ENCODE results near the gene RHBDD1. TPM values are rescaled to one million over a fixed set of nuclear protein-coding genes. Genes with fewer than 3 reads are reported as not detected.

RHBDD1 gene
- total and polyA plus RNA-seq, 2 donors (not counting 1 experiment from before 2014, with no cell fraction given) = 21.2 to 128 TPM

GRCh38 chr2:226865273-226865672 is 29.4 kb downstream of the RHBDD1 start:
- peaks cover 32% of the 10 kb centered on the region for H3K4me1 Mint-ChIP-seq
- no peak overlapping the region for H3K4me3 Mint-ChIP-seq
- WGBS (ENCODE audit: insufficient coverage) = 100% methylated on average over 1 of the region's 1 CpG
- H3K79me2 ChIP-seq (ENCODE audit: control insufficient read depth, insufficient read depth, low read length) = peaks cover 29% of the 10 kb centered on the region
- no peaks in the 10 kb centered on the region for H3K27me3 ChIP-seq (replicated peaks in 1 of 4; ENCODE audit: control extremely low read depth in 1 of 4, control insufficient read depth in 3 of 4, insufficient read depth in 4 of 4, low read length in 3 of 4)
- no peak overlapping the region for H3K4me3 ChIP-seq (ENCODE audit: control extremely low read depth in 1 of 5, extremely low read depth in 1 of 5, insufficient read depth in 1 of 5, low read depth in 2 of 5, low read length in 4 of 5)
- intact Hi-C loops (cut with micrococcal nuclease) = no loop called here
- no peak overlapping the region for H3K27ac ChIP-seq (ENCODE audit: low read length in 2 of 2)
- H3K27ac Mint-ChIP-seq = no peak overlapping the region
- H3K4me2 ChIP-seq (replicated peaks; ENCODE audit: low read depth, low read length, poor library complexity, severe bottlenecking) = no peak overlapping the region
- ATAC-seq (ENCODE audit: low read depth) (no peak), DNase-seq (no peak)
- H2AFZ ChIP-seq (ENCODE audit: insufficient read depth, low read depth, low read length, poor library complexity, severe bottlenecking) = no peak overlapping the region
- TF ChIP-seq CTCF (IDR thresholded peaks at IDR 0.05) (no peak), EZH2 (IDR thresholded peaks at IDR 0.05; ENCODE audit: borderline replicate concordance, insufficient read depth, low read depth, low read length, poor library complexity, severe bottlenecking) (no peak)
- H4K20me1 ChIP-seq (ENCODE audit: control insufficient read depth, insufficient read depth, low read length, poor library complexity, severe bottlenecking) = peaks cover 8% of the 10 kb centered on the region
- H3K4me1 ChIP-seq (ENCODE audit: control insufficient read depth in 2 of 2, insufficient read depth in 2 of 2, low read length in 2 of 2) = peaks cover 9 to 10% of the 10 kb centered on the region in 2 donors
- H3K9me3 Mint-ChIP-seq (ENCODE audit: insufficient read depth) = no peaks in the 10 kb centered on the region
- H3K9me3 ChIP-seq (ENCODE audit: control extremely low read depth in 1 of 3, control insufficient read depth in 2 of 3, insufficient read depth in 1 of 3, low read length in 2 of 3) = no peaks in the 10 kb centered on the region
- H3K27me3 Mint-ChIP-seq = no peaks in the 10 kb centered on the region
- H3K9ac ChIP-seq (ENCODE audit: low read length) = no peak overlapping the region
- CTCF ChIA-PET = no interaction called here
- H3K36me3 ChIP-seq (replicated peaks in 1 of 2; ENCODE audit: control extremely low read depth in 1 of 2, control insufficient read depth in 1 of 2, extremely low read depth in 1 of 2, insufficient read depth in 2 of 2, low read length in 1 of 2) = peaks cover 6 to 43% of the 10 kb centered on the region in 2 experiments
- POLR2A ChIA-PET = no interaction called here

GRCh38 chr2:226865710-226866109 is 29.9 kb downstream of the RHBDD1 start:
- ATAC-seq (ENCODE audit: low read depth) = no peak
- no peak overlapping the region for H3K9ac ChIP-seq (ENCODE audit: low read length)
- peaks cover 5% of the 10 kb centered on the region for H4K20me1 ChIP-seq (ENCODE audit: control insufficient read depth, insufficient read depth, low read length, poor library complexity, severe bottlenecking)
- Mint-ChIP-seq H3K9me3 (ENCODE audit: insufficient read depth) (no peaks in the 10 kb centered on the region), H3K27ac (no peak overlapping the region), H3K27me3 (no peaks in the 10 kb centered on the region), H3K4me3 (no peak overlapping the region), H3K4me1 (peaks cover 28% of the 10 kb centered on the region)
- H3K27me3 ChIP-seq (replicated peaks in 1 of 4; ENCODE audit: control extremely low read depth in 1 of 4, control insufficient read depth in 3 of 4, insufficient read depth in 4 of 4, low read length in 3 of 4) = no peaks in the 10 kb centered on the region
- H3K27ac ChIP-seq (ENCODE audit: low read length in 2 of 2) = no peak overlapping the region
- peaks cover 9 to 10% of the 10 kb centered on the region in 2 donors for H3K4me1 ChIP-seq (ENCODE audit: control insufficient read depth in 2 of 2, insufficient read depth in 2 of 2, low read length in 2 of 2)
- no peak for TF ChIP-seq EZH2 (IDR thresholded peaks at IDR 0.05; ENCODE audit: borderline replicate concordance, insufficient read depth, low read depth, low read length, poor library complexity, severe bottlenecking)
- TF ChIP-seq CTCF (IDR thresholded peaks at IDR 0.05) = no peak
- peaks cover 6 to 43% of the 10 kb centered on the region in 2 experiments for H3K36me3 ChIP-seq (replicated peaks in 1 of 2; ENCODE audit: control extremely low read depth in 1 of 2, control insufficient read depth in 1 of 2, extremely low read depth in 1 of 2, insufficient read depth in 2 of 2, low read length in 1 of 2)
- H3K79me2 ChIP-seq (ENCODE audit: control insufficient read depth, insufficient read depth, low read length) = peaks cover 29% of the 10 kb centered on the region
- CTCF ChIA-PET = no interaction called here
- WGBS (ENCODE audit: insufficient coverage) = 92% methylated on average over 2 of the region's 6 CpGs
- H3K4me2 ChIP-seq (replicated peaks; ENCODE audit: low read depth, low read length, poor library complexity, severe bottlenecking) = no peak overlapping the region
- H3K9me3 ChIP-seq (ENCODE audit: control extremely low read depth in 1 of 3, control insufficient read depth in 2 of 3, insufficient read depth in 1 of 3, low read length in 2 of 3) = no peaks in the 10 kb centered on the region
- POLR2A ChIA-PET = no interaction called here
- intact Hi-C loops (cut with micrococcal nuclease) = no loop called here
- no peak for DNase-seq
- H2AFZ ChIP-seq (ENCODE audit: insufficient read depth, low read depth, low read length, poor library complexity, severe bottlenecking) = no peak overlapping the region
- H3K4me3 ChIP-seq (ENCODE audit: control extremely low read depth in 1 of 5, extremely low read depth in 1 of 5, insufficient read depth in 1 of 5, low read depth in 2 of 5, low read length in 4 of 5) = no peak overlapping the region
